Mesendoderm (in vitro differentiated cells): ENCODE measurements around the gene GADD45A. TPM values are rescaled to one million over a fixed set of nuclear protein-coding genes. Genes with fewer than 3 reads are reported as not detected.

Experiments used
- DNase-seq: peaks from one replicate; pipeline ENCODE4 v3.0.0; 2013
- H2AK5ac ChIP-seq: 2 replicates; pipeline ENCODE4 v1.6.1; 2013; ENCODE audit warnings: low read length, inconsistent platforms
- H2BK120ac ChIP-seq: 2 replicates; pipeline ENCODE4 v1.6.1; 2013; ENCODE audit warnings: low read depth, mild to moderate bottlenecking, low read length, moderate library complexity, mixed read lengths
- H2BK15ac ChIP-seq: replicated peaks from 2 replicates; pipeline ENCODE4 v1.6.1; 2013; ENCODE audit warnings: low read depth, mild to moderate bottlenecking, moderate library complexity
- H2BK5ac ChIP-seq: 2 replicates; pipeline ENCODE4 v1.6.1; 2013; ENCODE audit warnings: low read length, inconsistent platforms
- H3K18ac ChIP-seq: 2 replicates; pipeline ENCODE4 v1.6.1; 2013; ENCODE audit warnings: mild to moderate bottlenecking, low read length, mixed read lengths
- H3K23ac ChIP-seq: one replicate; pipeline ENCODE4 v1.6.1; 2013; ENCODE audit warnings: low read length
- H3K27ac ChIP-seq: 2 replicates; pipeline ENCODE4 v1.5.1; 2013; ENCODE audit warnings: low read depth, mild to moderate bottlenecking, inconsistent platforms, low read length, moderate library complexity
- H3K27me3 ChIP-seq: 2 replicates; pipeline ENCODE4 v1.6.1; 2013; ENCODE audit warnings: low read length, control low read depth, mild to moderate bottlenecking, inconsistent platforms; ENCODE audit not compliant: insufficient read depth, poor library complexity
- H3K36me3 ChIP-seq: 2 replicates; pipeline ENCODE4 v1.6.1; 2013; ENCODE audit warnings: low read length, inconsistent platforms; ENCODE audit not compliant: control insufficient read depth, insufficient read depth
- H3K4ac ChIP-seq: one replicate; pipeline ENCODE4 v1.6.1; 2013; ENCODE audit warnings: low read depth, mild to moderate bottlenecking, low read length, moderate library complexity
- H3K4me1 ChIP-seq: 2 replicates; pipeline ENCODE4 v1.6.1; 2013; ENCODE audit warnings: low read depth, low read length, inconsistent platforms; ENCODE audit not compliant: control insufficient read depth
- H3K4me2 ChIP-seq: 2 replicates; pipeline ENCODE4 v1.6.1; 2013; ENCODE audit warnings: low read length
- H3K4me3 ChIP-seq: 2 replicates; pipeline ENCODE4 v1.5.1; 2013; ENCODE audit warnings: mild to moderate bottlenecking, low read length
- H3K56ac ChIP-seq: one replicate; pipeline ENCODE4 v1.6.1; 2013; ENCODE audit warnings: low read length
- H3K79me1 ChIP-seq: 2 replicates; pipeline ENCODE4 v1.6.1; 2013; ENCODE audit warnings: low read length, inconsistent platforms
- H3K79me2 ChIP-seq: 2 replicates; pipeline ENCODE4 v1.6.1; 2013; ENCODE audit warnings: mild to moderate bottlenecking, low read length; ENCODE audit not compliant: control insufficient read depth, insufficient read depth
- H3K9ac ChIP-seq: 2 replicates; pipeline ENCODE4 v1.6.1; 2013; ENCODE audit warnings: low read length, inconsistent platforms
- H4K5ac ChIP-seq: one replicate; pipeline ENCODE4 v1.6.1; 2013; ENCODE audit warnings: low read length
- H4K8ac ChIP-seq: one replicate; pipeline ENCODE4 v1.6.1; 2013; ENCODE audit warnings: low read depth, mild to moderate bottlenecking, control low read depth, low read length, moderate library complexity
- WGBS: extraction: QIAGEN DNeasy Blood & Tissue Kit; methylation state at CpG from one replicate; pipeline ENCODE4 v1.1.7; 2013; ENCODE audit warnings: low lambda C conversion rate, missing lambda C conversion rate; ENCODE audit not compliant: insufficient coverage; ENCODE audit errors: extremely low coverage; 5-methylcytosine and 5-hydroxymethylcytosine counted together
- polyA plus RNA-seq, 2 experiments: library from polyadenylated mRNA; stranded (reverse); fragments of 200-250 nt; gene quantifications; one replicate each; pipeline ENCODE4 v1.2.3, GENCODE V29; 2013

The GADD45A gene, protein sequence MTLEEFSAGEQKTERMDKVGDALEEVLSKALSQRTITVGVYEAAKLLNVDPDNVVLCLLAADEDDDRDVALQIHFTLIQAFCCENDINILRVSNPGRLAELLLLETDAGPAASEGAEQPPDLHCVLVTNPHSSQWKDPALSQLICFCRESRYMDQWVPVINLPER
- polyA plus RNA-seq (2013, experiment 1 of 2): 33.2 TPM
- polyA plus RNA-seq (2013, experiment 2 of 2): 33.5 TPM

DNA sequence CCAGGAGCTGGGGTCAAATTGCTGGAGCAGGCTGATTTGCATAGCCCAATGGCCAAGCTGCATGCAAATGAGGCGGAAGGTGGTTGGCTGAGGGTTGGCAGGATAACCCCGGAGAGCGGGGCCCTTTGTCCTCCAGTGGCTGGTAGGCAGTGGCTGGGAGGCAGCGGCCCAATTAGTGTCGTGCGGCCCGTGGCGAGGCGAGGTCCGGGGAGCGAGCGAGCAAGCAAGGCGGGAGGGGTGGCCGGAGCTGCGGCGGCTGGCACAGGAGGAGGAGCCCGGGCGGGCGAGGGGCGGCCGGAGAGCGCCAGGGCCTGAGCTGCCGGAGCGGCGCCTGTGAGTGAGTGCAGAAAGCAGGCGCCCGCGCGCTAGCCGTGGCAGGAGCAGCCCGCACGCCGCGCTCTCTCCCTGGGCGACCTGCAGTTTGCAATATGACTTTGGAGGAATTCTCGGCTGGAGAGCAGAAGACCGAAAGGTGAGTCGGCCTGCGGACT lies at the start of gene GADD45A:
TSS of gene GADD45A (plus strand) at position 135 of the 491 bp plus-strand sequence. CDS start at position 429, 294 bp downstream.
- Histone ChIP-seq H2BK5ac (peak within 1 kb of the TSS; percentile 99), H3K4me2 (peak within 1 kb of the TSS; percentile 23), H3K4me1 (peaks cover 7% of the 10 kb centered on the region), H4K8ac (no peak within 1 kb of the TSS), H2AK5ac (no peak within 1 kb of the TSS), H3K23ac (peak within 1 kb of the TSS; percentile 98), H2BK15ac (no peak within 1 kb of the TSS), H3K27ac (peak within 1 kb of the TSS; percentile 97), H3K56ac (peak within 1 kb of the TSS; percentile 98), H2BK120ac (peak within 1 kb of the TSS; percentile 2), H3K36me3 (no peaks in the 10 kb centered on the region), H3K4ac (peak within 1 kb of the TSS; percentile 61), H3K4me3 (peak within 1 kb of the TSS; percentile 97), H3K18ac (peak within 1 kb of the TSS; percentile 86), H3K9ac (peak within 1 kb of the TSS; percentile 99), H4K5ac (no peak within 1 kb of the TSS), H3K79me2 (peaks cover 20% of the 10 kb centered on the region), H3K27me3 (no peaks in the 10 kb centered on the region), H3K79me1 (peaks cover 4% of the 10 kb centered on the region)
- WGBS: no CpG with 5 or more reads among the region's 39 CpGs
- peak; percentile 100 for DNase-seq

DNA sequence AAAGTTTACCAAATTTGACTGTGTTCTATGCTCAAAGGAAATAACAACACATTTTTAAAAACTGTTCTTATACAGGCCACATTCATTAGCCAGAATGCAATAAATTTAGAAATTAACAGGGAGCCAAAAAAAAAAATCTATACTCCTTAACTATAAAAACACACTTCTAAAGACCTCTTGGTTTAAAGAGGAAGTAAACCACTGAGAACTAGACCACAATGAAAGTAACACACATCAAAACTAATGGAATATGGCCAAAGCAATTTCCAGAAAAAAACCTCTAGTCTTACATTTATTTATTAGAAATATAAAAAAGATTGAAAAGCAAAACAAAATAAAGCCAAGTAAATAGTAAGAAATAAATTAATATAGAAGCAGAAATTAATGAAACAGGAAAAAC lies 48.9 kb upstream of the GADD45A start:
- no peaks in the 10 kb centered on the region for H3K79me1 ChIP-seq
- no peaks in the 10 kb centered on the region for H3K4me1 ChIP-seq
- H3K4me3 ChIP-seq: no peak overlapping the region
- no peak overlapping the region for H2BK5ac ChIP-seq
- H4K8ac ChIP-seq: no peak overlapping the region
- H3K27me3 ChIP-seq: no peaks in the 10 kb centered on the region
- no peak overlapping the region for H3K56ac ChIP-seq
- H3K4ac ChIP-seq: no peak overlapping the region
- no peak overlapping the region for H3K27ac ChIP-seq
- H3K79me2 ChIP-seq: no peaks in the 10 kb centered on the region
- no peak for DNase-seq
- H4K5ac ChIP-seq: no peak overlapping the region
- no peaks in the 10 kb centered on the region for H3K36me3 ChIP-seq
- H2BK120ac ChIP-seq: no peak overlapping the region
- H2BK15ac ChIP-seq: no peak overlapping the region
- no peak overlapping the region for H3K4me2 ChIP-seq
- H3K9ac ChIP-seq: no peak overlapping the region
- H2AK5ac ChIP-seq: no peak overlapping the region
- no peak overlapping the region for H3K18ac ChIP-seq
- no peak overlapping the region for H3K23ac ChIP-seq

DNA sequence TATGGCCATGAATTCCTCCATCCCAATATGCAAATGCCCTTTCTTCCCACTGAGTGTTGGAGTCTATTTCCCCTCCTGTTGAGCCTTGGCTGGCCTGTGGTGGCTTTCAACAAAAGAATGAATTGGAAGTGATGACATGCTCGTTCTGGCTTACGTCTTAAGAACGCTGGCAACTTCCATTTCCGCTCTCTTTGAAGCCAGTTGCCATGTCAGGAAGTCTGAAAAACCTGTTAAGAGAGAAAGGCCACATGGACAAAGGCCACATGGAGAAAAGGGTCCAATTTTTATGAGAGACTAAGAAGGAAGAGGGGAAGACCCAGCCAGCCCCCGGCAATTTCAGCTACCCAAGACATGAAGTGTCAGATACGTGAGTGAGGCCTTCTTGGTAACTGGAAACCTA lies 45.6 kb upstream of the GADD45A start:
- WGBS: no CpG with 5 or more reads among the region's 6 CpGs

DNA sequence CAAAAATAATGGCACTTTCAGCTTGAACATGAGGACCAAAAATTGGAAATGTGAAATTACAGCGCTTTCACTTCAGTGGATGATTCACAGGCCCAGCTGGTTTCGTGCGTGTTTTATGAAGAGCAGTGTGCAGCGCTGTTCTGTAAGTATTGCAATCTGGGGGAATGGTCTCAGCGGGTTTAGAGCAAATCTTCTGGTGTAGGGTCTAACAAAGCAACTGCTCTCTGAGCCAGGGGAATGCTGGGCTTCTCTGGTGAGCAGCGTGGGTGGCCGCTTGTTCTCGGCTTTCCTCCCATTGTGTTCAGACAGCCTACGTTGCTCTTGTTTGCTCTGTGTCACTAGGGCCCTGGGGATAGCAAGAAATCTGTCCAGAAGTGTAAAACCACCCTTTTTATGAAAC lies 42.4 kb upstream of the GADD45A start:
- H3K56ac ChIP-seq: no peak overlapping the region
- H2AK5ac ChIP-seq: no peak overlapping the region
- no peaks in the 10 kb centered on the region for H3K79me2 ChIP-seq
- WGBS: no CpG with 5 or more reads among the region's 9 CpGs
- no peaks in the 10 kb centered on the region for H3K36me3 ChIP-seq
- no peak overlapping the region for H3K4me3 ChIP-seq
- no peak for DNase-seq
- H3K4me1 ChIP-seq: peaks cover 9% of the 10 kb centered on the region
- no peak overlapping the region for H3K18ac ChIP-seq
- H3K4me2 ChIP-seq: no peak overlapping the region
- H3K4ac ChIP-seq: no peak overlapping the region
- H2BK5ac ChIP-seq: no peak overlapping the region
- no peak overlapping the region for H2BK15ac ChIP-seq
- H2BK120ac ChIP-seq: no peak overlapping the region
- no peak overlapping the region for H3K27ac ChIP-seq
- H4K8ac ChIP-seq: no peak overlapping the region
- H3K27me3 ChIP-seq: no peaks in the 10 kb centered on the region
- H4K5ac ChIP-seq: no peak overlapping the region
- no peak overlapping the region for H3K23ac ChIP-seq
- no peaks in the 10 kb centered on the region for H3K79me1 ChIP-seq
- H3K9ac ChIP-seq: no peak overlapping the region

More for the DNA sequence above, 45.6 kb upstream of the GADD45A start:
- Histone ChIP-seq H3K23ac (no peak overlapping the region), H2BK15ac (no peak overlapping the region), H3K79me2 (no peaks in the 10 kb centered on the region), H3K4me1 (no peaks in the 10 kb centered on the region), H4K8ac (no peak overlapping the region), H2BK5ac (no peak overlapping the region), H2AK5ac (no peak overlapping the region), H3K4me2 (no peak overlapping the region), H3K18ac (no peak overlapping the region), H4K5ac (no peak overlapping the region), H3K36me3 (no peaks in the 10 kb centered on the region), H3K9ac (no peak overlapping the region), H3K79me1 (no peaks in the 10 kb centered on the region), H3K27me3 (no peaks in the 10 kb centered on the region), H3K4ac (no peak overlapping the region), H2BK120ac (no peak overlapping the region), H3K56ac (no peak overlapping the region), H3K27ac (no peak overlapping the region), H3K4me3 (no peak overlapping the region)
- no peak for DNase-seq

DNA sequence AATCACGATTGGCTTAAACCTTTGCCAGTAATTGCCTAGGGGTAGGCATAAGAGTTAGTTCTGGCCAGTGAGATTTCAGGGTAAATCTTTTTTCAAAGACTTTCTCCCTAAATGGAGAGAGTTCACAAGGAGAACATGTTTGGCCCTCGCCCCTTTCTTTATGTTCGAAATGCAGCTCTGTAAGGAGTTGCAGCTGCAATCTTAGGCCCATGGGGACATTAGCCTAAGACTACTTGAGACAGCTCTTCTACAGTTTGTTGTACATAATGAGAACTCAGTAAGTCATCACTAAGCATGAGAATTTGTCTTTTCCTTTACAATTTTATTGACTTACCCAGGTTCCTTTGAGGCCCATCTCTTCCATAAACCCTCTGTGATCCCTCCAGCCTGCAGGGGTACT lies 40.4 kb upstream of the GADD45A start:
- no peak overlapping the region for H4K8ac ChIP-seq
- no peak overlapping the region for H3K23ac ChIP-seq
- H3K4ac ChIP-seq: no peak overlapping the region
- H3K4me1 ChIP-seq: peaks cover 9% of the 10 kb centered on the region
- no peak overlapping the region for H2BK120ac ChIP-seq
- H3K4me2 ChIP-seq: no peak overlapping the region
- DNase-seq: no peak
- H3K56ac ChIP-seq: no peak overlapping the region
- no peak overlapping the region for H2BK5ac ChIP-seq
- H3K18ac ChIP-seq: no peak overlapping the region
- WGBS: no CpG with 5 or more reads among the region's 3 CpGs
- H2AK5ac ChIP-seq: no peak overlapping the region
- H2BK15ac ChIP-seq: no peak overlapping the region
- no peak overlapping the region for H3K9ac ChIP-seq
- H3K79me2 ChIP-seq: no peaks in the 10 kb centered on the region
- no peak overlapping the region for H3K4me3 ChIP-seq
- H3K79me1 ChIP-seq: no peaks in the 10 kb centered on the region
- H3K36me3 ChIP-seq: no peaks in the 10 kb centered on the region
- H3K27ac ChIP-seq: no peak overlapping the region
- no peaks in the 10 kb centered on the region for H3K27me3 ChIP-seq
- no peak overlapping the region for H4K5ac ChIP-seq
